ENCODE measurements around the gene REN. TPM values are rescaled to one million over a fixed set of nuclear protein-coding genes. Genes with fewer than 3 reads are reported as not detected.
A peak's percentile ranks its signal among the peaks of the same experiment; 100 is the strongest.

Gene REN
- total RNA-seq, 3 donors from 2014 or later: not detected

DNA sequence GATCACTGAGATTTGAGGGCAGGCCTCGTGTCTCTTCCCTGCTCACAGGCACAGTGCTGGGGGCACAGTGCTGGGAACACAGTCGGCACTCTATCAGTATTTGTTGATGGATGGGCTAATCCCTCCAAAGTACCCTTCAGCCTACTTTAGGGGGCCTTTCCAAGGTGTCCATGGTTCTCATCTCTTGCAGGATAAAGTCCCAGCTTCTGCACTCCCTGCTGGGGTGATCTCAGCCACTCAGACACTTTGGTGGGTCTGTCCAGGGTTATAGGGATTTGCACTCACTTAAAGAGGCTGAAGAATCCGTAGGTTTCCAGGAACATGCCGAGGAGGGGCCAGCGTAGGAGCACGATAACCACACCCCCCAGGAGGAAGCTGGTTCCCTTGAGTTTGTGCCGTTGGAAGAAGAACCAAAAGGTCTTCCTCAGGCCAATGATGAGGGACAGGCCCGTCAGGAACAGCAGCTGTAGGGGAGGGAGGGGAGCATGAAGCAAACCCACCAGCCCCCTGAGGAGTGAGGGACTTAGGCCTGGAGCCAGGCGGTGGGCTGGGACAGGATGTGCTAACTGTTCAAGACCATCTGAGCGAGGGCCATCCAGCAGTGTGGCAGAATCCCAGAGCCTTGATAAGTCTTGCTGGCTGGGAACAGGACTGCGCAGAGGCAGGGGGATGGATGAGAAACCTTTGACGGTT is 35.4 kb upstream of the REN start:
- Histone ChIP-seq H3K4me3 (no peak overlapping the region), H3K4me1 (no peaks in the 10 kb centered on the region), H3K36me3 (no peaks in the 10 kb centered on the region), H3K9me3 (no peaks in the 10 kb centered on the region), H3K27ac (no peak overlapping the region), H3K27me3 (no peaks in the 10 kb centered on the region)
- no peak for TF ChIP-seq POLR2AphosphoS5 (IDR thresholded peaks at IDR 0.05)
- TF ChIP-seq, protein P1, sequence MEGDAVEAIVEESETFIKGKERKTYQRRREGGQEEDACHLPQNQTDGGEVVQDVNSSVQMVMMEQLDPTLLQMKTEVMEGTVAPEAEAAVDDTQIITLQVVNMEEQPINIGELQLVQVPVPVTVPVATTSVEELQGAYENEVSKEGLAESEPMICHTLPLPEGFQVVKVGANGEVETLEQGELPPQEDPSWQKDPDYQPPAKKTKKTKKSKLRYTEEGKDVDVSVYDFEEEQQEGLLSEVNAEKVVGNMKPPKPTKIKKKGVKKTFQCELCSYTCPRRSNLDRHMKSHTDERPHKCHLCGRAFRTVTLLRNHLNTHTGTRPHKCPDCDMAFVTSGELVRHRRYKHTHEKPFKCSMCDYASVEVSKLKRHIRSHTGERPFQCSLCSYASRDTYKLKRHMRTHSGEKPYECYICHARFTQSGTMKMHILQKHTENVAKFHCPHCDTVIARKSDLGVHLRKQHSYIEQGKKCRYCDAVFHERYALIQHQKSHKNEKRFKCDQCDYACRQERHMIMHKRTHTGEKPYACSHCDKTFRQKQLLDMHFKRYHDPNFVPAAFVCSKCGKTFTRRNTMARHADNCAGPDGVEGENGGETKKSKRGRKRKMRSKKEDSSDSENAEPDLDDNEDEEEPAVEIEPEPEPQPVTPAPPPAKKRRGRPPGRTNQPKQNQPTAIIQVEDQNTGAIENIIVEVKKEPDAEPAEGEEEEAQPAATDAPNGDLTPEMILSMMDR (IDR thresholded peaks at IDR 0.05): no peak
- TF ChIP-seq POLR2A (IDR thresholded peaks at IDR 0.05): no peak
- intact Hi-C loops (cut with DNase I; ENCODE audit: low total_unique reads): no loop called here
- no peak for DNase-seq (ENCODE audit: low spot score in 2 of 2)

DNA sequence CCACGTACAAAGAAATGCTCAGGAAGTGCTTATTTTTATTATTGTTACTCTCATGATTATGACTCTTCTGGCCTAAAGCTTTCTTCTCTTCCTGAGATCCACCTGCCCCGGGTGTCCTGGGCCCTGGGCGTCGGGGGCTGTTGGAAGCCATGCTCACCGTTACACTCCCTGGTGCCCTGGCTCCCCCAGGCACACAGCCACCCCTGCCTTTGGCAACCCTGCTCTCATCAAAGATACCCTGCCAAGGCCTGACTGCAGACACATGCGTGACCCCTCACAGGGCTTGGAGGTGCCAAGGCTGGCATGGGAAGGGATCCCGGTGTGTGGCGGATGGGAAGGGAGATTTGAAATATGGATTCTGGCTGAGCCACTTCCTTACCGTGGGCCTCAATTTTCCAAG is 33.4 kb upstream of the REN start:
- intact Hi-C loops (cut with DNase I; ENCODE audit: low total_unique reads): no loop called here
- no peak for DNase-seq (ENCODE audit: low spot score in 2 of 2)
- Histone ChIP-seq H3K36me3 (no peaks in the 10 kb centered on the region), H3K27ac (peak overlapping the region; percentile 84 to 85), H3K4me1 (no peaks in the 10 kb centered on the region), H3K4me3 (no peak overlapping the region), H3K9me3 (no peaks in the 10 kb centered on the region), H3K27me3 (no peaks in the 10 kb centered on the region)
- TF ChIP-seq, protein P1 (IDR thresholded peaks at IDR 0.05): no peak
- TF ChIP-seq POLR2AphosphoS5 (IDR thresholded peaks at IDR 0.05): no peak
- TF ChIP-seq POLR2A (IDR thresholded peaks at IDR 0.05): no peak

DNA sequence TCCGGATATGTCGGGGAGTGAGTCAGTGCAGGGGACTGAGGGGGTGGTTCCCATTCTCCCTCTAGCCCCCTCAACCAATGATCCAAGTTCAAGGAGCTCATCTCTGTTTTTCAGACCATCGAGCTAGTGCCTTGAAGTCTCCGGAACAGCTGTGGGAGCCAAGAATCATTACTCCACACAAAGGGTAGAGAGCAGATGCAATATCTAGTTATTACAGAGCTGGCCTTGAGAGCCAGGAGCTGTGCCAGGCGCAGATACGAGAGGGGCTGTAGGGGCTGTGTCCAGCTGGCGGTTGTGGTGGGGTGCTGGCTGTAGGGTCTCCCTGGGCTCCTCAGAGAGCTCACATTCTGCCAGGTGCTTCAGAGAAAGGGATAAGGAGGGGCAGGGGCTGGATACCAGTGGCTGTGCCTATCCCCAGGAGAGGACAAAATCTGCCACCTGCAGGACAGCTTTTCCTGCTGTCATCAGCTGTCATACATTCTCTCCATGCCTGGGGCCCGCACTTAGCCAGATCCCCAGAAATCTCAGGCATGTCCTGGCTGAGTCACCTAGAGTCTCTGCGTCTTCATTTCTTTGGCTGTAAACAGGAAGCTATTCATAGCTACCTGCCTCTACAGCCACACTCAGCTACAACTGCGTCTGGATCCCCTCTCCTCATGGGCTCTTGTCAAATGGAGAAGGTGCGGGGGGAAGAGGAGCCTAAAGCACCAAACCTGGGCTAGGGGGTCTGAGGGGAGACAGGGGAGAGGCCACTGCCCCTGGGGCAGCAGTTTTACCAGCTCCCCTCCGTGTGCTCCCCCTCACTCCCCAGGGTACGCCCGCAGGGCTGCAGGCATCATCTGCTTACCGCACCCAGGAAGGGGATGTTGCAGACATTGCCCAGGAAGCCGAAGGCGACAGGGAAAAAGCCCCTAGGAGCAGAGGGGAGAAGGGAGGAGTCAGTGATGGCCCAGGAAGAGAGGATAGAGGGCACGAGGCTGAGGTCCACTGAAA is 32.5 kb upstream of the REN start:
- peak; percentile 66 to 88 for DNase-seq (ENCODE audit: low spot score in 2 of 2)
- Histone ChIP-seq H3K36me3 (no peaks in the 10 kb centered on the region), H3K27me3 (no peaks in the 10 kb centered on the region), H3K9me3 (no peaks in the 10 kb centered on the region), H3K4me3 (no peak overlapping the region), H3K4me1 (no peaks in the 10 kb centered on the region), H3K27ac (peak overlapping the region; percentile 84 to 85)
- intact Hi-C loops (cut with DNase I; ENCODE audit: low total_unique reads): no loop called here
- TF ChIP-seq, protein P1 (IDR thresholded peaks at IDR 0.05): peak in 1 of 3 donors; percentile 48
- TF ChIP-seq POLR2A (IDR thresholded peaks at IDR 0.05) (no peak), POLR2AphosphoS5 (IDR thresholded peaks at IDR 0.05) (peak in 1 of 3 donors; percentile 45)

DNA sequence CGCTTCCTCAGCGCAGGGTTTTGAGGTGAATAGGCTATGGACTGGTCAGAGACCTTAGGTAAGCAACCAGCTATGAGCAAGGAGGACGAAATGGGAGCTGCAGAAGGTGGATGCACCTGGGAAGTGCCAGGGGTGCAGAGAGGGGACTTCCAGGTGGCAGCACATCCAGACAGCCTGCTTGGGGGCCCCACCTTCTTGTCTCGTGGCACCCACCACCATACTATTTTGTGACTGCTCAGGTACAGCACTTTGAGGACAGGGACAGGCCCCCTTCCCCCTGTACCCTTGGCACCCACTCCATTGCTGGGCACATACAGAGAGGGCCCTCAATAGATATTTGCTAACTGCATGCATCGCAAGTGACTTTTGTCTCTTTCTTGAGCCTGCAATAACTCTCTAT is 30.9 kb upstream of the REN start:
- no peaks in the 10 kb centered on the region for H3K4me1 ChIP-seq
- H3K27me3 ChIP-seq: no peaks in the 10 kb centered on the region
- intact Hi-C loops (cut with DNase I; ENCODE audit: low total_unique reads): no loop called here
- H3K36me3 ChIP-seq: no peaks in the 10 kb centered on the region
- no peak for DNase-seq (ENCODE audit: low spot score in 2 of 2)
- no peak overlapping the region for H3K4me3 ChIP-seq
- H3K27ac ChIP-seq: no peak overlapping the region
- no peaks in the 10 kb centered on the region for H3K9me3 ChIP-seq
- no peak for TF ChIP-seq POLR2AphosphoS5 (IDR thresholded peaks at IDR 0.05)
- no peak for TF ChIP-seq POLR2A (IDR thresholded peaks at IDR 0.05)
- TF ChIP-seq, protein P1 (IDR thresholded peaks at IDR 0.05): no peak

Measured in breast epithelium (tissue), 4 donors.